WTC11 (cell line): ENCODE measurements around the gene ALX4. TPM values are rescaled to one million over a fixed set of nuclear protein-coding genes. Genes with fewer than 3 reads are reported as not detected.

Experiments used
- ATAC-seq: fragments of 200-7000 bp; cut with Tn5 transposase; 2 replicates; pipeline ENCODE4 v1.10.0; 2021; ENCODE audit warnings: mild to moderate bottlenecking, moderate library complexity
- CTCF ChIA-PET: fragments of 300-600 bp; sonication (Branson Sonifier 250); formaldehyde crosslinking; loops from one replicate; lab custom pipeline; 2021; ENCODE audit warnings: antibody characterized with exemption; lab: Charles Lee
- POLR2A ChIA-PET: fragments of 350-600 bp; sonication (Branson Sonifier 250); formaldehyde crosslinking; loops from one replicate; lab custom pipeline; 2021; ENCODE audit warnings: antibody characterized with exemption; lab: Charles Lee
- DNase-seq: peaks from one replicate; pipeline ENCODE4 v3.0.0; 2021; ENCODE audit warnings: low spot score
- H3K27ac Mint-ChIP-seq: 2 replicates; pipeline ENCODE4 v1.8.0; 2021; ENCODE audit warnings: mixed read lengths
- H3K27me3 Mint-ChIP-seq: 2 replicates; pipeline ENCODE4 v1.8.0; 2021; ENCODE audit warnings: low read depth, mild to moderate bottlenecking, moderate library complexity, mixed read lengths
- H3K36me3 Mint-ChIP-seq: 2 replicates; pipeline ENCODE4 v1.8.0; 2021; ENCODE audit warnings: mixed read lengths
- H3K4me1 Mint-ChIP-seq: 2 replicates; pipeline ENCODE4 v1.8.0; 2022; ENCODE audit warnings: mixed read lengths
- H3K4me3 Mint-ChIP-seq: 2 replicates; pipeline ENCODE4 v1.8.0; 2021; ENCODE audit warnings: mild to moderate bottlenecking, moderate library complexity, mixed read lengths
- H3K9me3 Mint-ChIP-seq: 2 replicates; pipeline ENCODE4 v1.8.0; 2021; ENCODE audit warnings: mixed read lengths
- CREM ChIP-seq: sonication (generic); formaldehyde crosslinking; IDR thresholded peaks from 2 replicates; pipeline ENCODE4 v1.8.1; 2022; ENCODE audit warnings: mild to moderate bottlenecking, missing genetic modification reagents, moderate library complexity
- NR1H2 ChIP-seq: sonication (generic); formaldehyde crosslinking; IDR thresholded peaks from 2 replicates; pipeline ENCODE4 v1.9.0; 2021; ENCODE audit warnings: mild to moderate bottlenecking, moderate library complexity, missing genetic modification reagents
- RELA ChIP-seq: sonication (generic); formaldehyde crosslinking; IDR thresholded peaks from 2 replicates; pipeline ENCODE4 v1.8.1; 2022; ENCODE audit warnings: missing genetic modification reagents, mild to moderate bottlenecking, borderline replicate concordance
- TP53 ChIP-seq: sonication (generic); formaldehyde crosslinking; IDR thresholded peaks from 2 replicates; pipeline ENCODE4 v1.8.1; 2023; ENCODE audit warnings: mild to moderate bottlenecking, missing genetic modification reagents
- ZNF138 ChIP-seq: sonication (generic); formaldehyde crosslinking; conservative IDR thresholded peaks from 2 replicates; pipeline ENCODE4 v1.8.1; 2022; ENCODE audit warnings: mild to moderate bottlenecking, moderate library complexity, missing genetic modification reagents
- ZNF396 ChIP-seq: fragments of 250-450 bp; sonication (Bioruptor Pico); IDR thresholded peaks from 2 replicates; pipeline ENCODE4 v1.8.0; 2021; ENCODE audit warnings: mild to moderate bottlenecking, moderate library complexity, borderline replicate concordance
- total RNA-seq: library from RNA; stranded (reverse); gene quantifications from 3 replicates; pipeline ENCODE4 v1.2.3, GENCODE V29; 2021
- TF ChIP-seq, protein P1 (sequence below): fragments of 250-450 bp; sonication (Bioruptor Pico); IDR thresholded peaks from 2 replicates; pipeline ENCODE4 v1.9.0; 2021; ENCODE audit warnings: mild to moderate bottlenecking
- TF ChIP-seq, protein P2 (sequence below): sonication (generic); formaldehyde crosslinking; IDR thresholded peaks from 2 replicates; pipeline ENCODE4 v1.8.1; 2023; ENCODE audit warnings: mild to moderate bottlenecking, missing genetic modification reagents
- TF ChIP-seq, protein P3 (sequence below): sonication (generic); formaldehyde crosslinking; conservative IDR thresholded peaks from 2 replicates; pipeline ENCODE4 v1.8.1; 2023; ENCODE audit warnings: mild to moderate bottlenecking, low read depth, missing genetic modification reagents, moderate library complexity
- TF ChIP-seq, protein P4 (sequence below): fragments of 250-450 bp; sonication (Bioruptor Pico); IDR thresholded peaks from 2 replicates; pipeline ENCODE4 v1.9.0; 2021; ENCODE audit warnings: moderate library complexity, mild to moderate bottlenecking, inconsistent platforms, borderline replicate concordance
- TF ChIP-seq, protein P5 (sequence below): sonication (generic); formaldehyde crosslinking; IDR thresholded peaks from 2 replicates; pipeline ENCODE4 v1.8.1; 2023; ENCODE audit warnings: mild to moderate bottlenecking, missing genetic modification reagents
- TF ChIP-seq, protein P6 (sequence below): sonication (generic); formaldehyde crosslinking; IDR thresholded peaks from 2 replicates; pipeline ENCODE4 v1.8.1; 2022; ENCODE audit warnings: low read depth, mild to moderate bottlenecking, moderate library complexity, missing genetic modification reagents, borderline replicate concordance
- TF ChIP-seq, protein P7 (sequence below): sonication (generic); formaldehyde crosslinking; IDR thresholded peaks from 2 replicates; pipeline ENCODE4 v1.8.1; 2023; ENCODE audit warnings: mild to moderate bottlenecking, missing genetic modification reagents, borderline replicate concordance
- TF ChIP-seq, protein P8 (sequence below): fragments of 250-450 bp; sonication (Bioruptor Pico); conservative IDR thresholded peaks from 2 replicates; pipeline ENCODE4 v1.9.0; 2021; ENCODE audit warnings: mild to moderate bottlenecking
- TF ChIP-seq, protein P9 (sequence below): sonication (generic); formaldehyde crosslinking; IDR thresholded peaks from 2 replicates; pipeline ENCODE4 v1.8.0; 2022; ENCODE audit warnings: mild to moderate bottlenecking, missing genetic modification reagents

ALX4 gene
- total RNA-seq, 1 experiment from 2014 or later, result not detected

DNA sequence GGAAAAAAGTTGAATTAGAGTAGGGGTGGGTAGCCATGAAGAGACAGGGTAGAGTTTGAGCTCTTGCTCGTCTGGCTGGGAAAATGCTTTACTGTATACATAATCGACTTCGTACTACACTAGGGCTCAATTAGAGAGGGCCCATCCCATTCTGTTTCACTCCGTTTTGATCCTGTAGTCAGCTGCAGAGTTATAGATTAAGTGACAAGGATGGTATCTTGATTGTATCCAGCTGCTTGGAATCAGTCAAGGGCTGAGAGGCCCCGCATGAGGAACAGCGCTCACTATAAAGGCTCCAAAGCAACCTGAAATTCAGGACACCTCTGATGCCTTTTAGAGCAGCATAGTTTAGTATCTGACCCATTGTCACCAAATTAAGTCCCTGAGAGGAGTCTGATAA lies 81.6 kb downstream of the ALX4 start (continued):
- TF ChIP-seq RELA (no peak), ZNF138 (CRISPR knock-in tag) (no peak), ZNF396 (CRISPR knock-in tag) (no peak)
- TF ChIP-seq, all 79 proteins: peak for 0

DNA sequence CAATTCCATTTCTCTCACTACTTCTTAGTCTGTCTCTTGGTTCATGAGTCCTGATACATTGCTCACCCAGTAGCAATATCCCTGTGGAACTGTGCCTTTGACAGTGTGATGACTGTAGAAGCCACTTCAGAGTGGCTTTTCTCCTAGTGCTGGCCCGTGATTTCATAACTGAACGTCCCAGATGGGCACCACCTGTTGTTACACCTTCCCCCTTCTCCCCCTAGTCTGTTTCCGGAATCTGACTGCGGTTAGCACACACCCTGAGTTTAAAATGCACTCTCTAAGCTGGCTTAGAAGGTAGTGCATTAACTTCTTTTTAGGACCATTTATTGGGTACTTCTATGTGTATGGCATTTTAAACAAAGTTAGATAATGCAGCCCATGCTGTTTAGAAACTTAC lies 83.0 kb downstream of the ALX4 start:
- no peaks in the 10 kb centered on the region; the same call in 1 of the 2 replicates for H3K4me1 Mint-ChIP-seq
- H3K4me3 Mint-ChIP-seq, result no peak overlapping the region
- no peaks in the 10 kb centered on the region for H3K36me3 Mint-ChIP-seq
- no peak for ATAC-seq
- ChIA-PET POLR2A (no interaction called here), CTCF (interaction anchor here (1.0 to 1.2 kb wide), 3 partner anchors 9 to 133 kb away, joined by 3 read pairs; partner anchors contain the start of gene EXT2)
- no peak overlapping the region for H3K27ac Mint-ChIP-seq
- no peaks in the 10 kb centered on the region for H3K9me3 Mint-ChIP-seq
- no peak for DNase-seq
- no peaks in the 10 kb centered on the region for H3K27me3 Mint-ChIP-seq
- TF ChIP-seq, protein P1, sequence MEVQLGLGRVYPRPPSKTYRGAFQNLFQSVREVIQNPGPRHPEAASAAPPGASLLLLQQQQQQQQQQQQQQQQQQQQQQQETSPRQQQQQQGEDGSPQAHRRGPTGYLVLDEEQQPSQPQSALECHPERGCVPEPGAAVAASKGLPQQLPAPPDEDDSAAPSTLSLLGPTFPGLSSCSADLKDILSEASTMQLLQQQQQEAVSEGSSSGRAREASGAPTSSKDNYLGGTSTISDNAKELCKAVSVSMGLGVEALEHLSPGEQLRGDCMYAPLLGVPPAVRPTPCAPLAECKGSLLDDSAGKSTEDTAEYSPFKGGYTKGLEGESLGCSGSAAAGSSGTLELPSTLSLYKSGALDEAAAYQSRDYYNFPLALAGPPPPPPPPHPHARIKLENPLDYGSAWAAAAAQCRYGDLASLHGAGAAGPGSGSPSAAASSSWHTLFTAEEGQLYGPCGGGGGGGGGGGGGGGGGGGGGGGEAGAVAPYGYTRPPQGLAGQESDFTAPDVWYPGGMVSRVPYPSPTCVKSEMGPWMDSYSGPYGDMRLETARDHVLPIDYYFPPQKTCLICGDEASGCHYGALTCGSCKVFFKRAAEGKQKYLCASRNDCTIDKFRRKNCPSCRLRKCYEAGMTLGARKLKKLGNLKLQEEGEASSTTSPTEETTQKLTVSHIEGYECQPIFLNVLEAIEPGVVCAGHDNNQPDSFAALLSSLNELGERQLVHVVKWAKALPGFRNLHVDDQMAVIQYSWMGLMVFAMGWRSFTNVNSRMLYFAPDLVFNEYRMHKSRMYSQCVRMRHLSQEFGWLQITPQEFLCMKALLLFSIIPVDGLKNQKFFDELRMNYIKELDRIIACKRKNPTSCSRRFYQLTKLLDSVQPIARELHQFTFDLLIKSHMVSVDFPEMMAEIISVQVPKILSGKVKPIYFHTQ (CRISPR knock-in tag), result no peak
- TF ChIP-seq, protein P2, sequence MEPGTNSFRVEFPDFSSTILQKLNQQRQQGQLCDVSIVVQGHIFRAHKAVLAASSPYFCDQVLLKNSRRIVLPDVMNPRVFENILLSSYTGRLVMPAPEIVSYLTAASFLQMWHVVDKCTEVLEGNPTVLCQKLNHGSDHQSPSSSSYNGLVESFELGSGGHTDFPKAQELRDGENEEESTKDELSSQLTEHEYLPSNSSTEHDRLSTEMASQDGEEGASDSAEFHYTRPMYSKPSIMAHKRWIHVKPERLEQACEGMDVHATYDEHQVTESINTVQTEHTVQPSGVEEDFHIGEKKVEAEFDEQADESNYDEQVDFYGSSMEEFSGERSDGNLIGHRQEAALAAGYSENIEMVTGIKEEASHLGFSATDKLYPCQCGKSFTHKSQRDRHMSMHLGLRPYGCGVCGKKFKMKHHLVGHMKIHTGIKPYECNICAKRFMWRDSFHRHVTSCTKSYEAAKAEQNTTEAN (CRISPR knock-in tag), result no peak
- TF ChIP-seq, protein P3, sequence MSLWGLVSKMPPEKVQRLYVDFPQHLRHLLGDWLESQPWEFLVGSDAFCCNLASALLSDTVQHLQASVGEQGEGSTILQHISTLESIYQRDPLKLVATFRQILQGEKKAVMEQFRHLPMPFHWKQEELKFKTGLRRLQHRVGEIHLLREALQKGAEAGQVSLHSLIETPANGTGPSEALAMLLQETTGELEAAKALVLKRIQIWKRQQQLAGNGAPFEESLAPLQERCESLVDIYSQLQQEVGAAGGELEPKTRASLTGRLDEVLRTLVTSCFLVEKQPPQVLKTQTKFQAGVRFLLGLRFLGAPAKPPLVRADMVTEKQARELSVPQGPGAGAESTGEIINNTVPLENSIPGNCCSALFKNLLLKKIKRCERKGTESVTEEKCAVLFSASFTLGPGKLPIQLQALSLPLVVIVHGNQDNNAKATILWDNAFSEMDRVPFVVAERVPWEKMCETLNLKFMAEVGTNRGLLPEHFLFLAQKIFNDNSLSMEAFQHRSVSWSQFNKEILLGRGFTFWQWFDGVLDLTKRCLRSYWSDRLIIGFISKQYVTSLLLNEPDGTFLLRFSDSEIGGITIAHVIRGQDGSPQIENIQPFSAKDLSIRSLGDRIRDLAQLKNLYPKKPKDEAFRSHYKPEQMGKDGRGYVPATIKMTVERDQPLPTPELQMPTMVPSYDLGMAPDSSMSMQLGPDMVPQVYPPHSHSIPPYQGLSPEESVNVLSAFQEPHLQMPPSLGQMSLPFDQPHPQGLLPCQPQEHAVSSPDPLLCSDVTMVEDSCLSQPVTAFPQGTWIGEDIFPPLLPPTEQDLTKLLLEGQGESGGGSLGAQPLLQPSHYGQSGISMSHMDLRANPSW (CRISPR knock-in tag), result no peak
- no peak for TF ChIP-seq TP53
- TF ChIP-seq, protein P4, sequence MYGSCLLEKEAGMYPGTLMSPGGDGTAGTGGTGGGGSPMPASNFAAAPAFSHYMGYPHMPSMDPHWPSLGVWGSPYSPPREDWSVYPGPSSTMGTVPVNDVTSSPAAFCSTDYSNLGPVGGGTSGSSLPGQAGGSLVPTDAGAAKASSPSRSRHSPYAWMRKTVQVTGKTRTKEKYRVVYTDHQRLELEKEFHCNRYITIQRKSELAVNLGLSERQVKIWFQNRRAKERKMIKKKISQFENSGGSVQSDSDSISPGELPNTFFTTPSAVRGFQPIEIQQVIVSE (CRISPR knock-in tag), result no peak
- TF ChIP-seq, protein P5, sequence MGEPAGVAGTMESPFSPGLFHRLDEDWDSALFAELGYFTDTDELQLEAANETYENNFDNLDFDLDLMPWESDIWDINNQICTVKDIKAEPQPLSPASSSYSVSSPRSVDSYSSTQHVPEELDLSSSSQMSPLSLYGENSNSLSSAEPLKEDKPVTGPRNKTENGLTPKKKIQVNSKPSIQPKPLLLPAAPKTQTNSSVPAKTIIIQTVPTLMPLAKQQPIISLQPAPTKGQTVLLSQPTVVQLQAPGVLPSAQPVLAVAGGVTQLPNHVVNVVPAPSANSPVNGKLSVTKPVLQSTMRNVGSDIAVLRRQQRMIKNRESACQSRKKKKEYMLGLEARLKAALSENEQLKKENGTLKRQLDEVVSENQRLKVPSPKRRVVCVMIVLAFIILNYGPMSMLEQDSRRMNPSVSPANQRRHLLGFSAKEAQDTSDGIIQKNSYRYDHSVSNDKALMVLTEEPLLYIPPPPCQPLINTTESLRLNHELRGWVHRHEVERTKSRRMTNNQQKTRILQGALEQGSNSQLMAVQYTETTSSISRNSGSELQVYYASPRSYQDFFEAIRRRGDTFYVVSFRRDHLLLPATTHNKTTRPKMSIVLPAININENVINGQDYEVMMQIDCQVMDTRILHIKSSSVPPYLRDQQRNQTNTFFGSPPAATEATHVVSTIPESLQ (CRISPR knock-in tag), result no peak
- TF ChIP-seq, protein P6, sequence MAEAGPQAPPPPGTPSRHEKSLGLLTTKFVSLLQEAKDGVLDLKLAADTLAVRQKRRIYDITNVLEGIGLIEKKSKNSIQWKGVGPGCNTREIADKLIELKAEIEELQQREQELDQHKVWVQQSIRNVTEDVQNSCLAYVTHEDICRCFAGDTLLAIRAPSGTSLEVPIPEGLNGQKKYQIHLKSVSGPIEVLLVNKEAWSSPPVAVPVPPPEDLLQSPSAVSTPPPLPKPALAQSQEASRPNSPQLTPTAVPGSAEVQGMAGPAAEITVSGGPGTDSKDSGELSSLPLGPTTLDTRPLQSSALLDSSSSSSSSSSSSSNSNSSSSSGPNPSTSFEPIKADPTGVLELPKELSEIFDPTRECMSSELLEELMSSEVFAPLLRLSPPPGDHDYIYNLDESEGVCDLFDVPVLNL, result no peak
- TF ChIP-seq, protein P7, sequence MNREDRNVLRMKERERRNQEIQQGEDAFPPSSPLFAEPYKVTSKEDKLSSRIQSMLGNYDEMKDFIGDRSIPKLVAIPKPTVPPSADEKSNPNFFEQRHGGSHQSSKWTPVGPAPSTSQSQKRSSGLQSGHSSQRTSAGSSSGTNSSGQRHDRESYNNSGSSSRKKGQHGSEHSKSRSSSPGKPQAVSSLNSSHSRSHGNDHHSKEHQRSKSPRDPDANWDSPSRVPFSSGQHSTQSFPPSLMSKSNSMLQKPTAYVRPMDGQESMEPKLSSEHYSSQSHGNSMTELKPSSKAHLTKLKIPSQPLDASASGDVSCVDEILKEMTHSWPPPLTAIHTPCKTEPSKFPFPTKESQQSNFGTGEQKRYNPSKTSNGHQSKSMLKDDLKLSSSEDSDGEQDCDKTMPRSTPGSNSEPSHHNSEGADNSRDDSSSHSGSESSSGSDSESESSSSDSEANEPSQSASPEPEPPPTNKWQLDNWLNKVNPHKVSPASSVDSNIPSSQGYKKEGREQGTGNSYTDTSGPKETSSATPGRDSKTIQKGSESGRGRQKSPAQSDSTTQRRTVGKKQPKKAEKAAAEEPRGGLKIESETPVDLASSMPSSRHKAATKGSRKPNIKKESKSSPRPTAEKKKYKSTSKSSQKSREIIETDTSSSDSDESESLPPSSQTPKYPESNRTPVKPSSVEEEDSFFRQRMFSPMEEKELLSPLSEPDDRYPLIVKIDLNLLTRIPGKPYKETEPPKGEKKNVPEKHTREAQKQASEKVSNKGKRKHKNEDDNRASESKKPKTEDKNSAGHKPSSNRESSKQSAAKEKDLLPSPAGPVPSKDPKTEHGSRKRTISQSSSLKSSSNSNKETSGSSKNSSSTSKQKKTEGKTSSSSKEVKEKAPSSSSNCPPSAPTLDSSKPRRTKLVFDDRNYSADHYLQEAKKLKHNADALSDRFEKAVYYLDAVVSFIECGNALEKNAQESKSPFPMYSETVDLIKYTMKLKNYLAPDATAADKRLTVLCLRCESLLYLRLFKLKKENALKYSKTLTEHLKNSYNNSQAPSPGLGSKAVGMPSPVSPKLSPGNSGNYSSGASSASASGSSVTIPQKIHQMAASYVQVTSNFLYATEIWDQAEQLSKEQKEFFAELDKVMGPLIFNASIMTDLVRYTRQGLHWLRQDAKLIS (CRISPR knock-in tag), result no peak
- no peak for TF ChIP-seq NR1H2
- TF ChIP-seq, protein P8, sequence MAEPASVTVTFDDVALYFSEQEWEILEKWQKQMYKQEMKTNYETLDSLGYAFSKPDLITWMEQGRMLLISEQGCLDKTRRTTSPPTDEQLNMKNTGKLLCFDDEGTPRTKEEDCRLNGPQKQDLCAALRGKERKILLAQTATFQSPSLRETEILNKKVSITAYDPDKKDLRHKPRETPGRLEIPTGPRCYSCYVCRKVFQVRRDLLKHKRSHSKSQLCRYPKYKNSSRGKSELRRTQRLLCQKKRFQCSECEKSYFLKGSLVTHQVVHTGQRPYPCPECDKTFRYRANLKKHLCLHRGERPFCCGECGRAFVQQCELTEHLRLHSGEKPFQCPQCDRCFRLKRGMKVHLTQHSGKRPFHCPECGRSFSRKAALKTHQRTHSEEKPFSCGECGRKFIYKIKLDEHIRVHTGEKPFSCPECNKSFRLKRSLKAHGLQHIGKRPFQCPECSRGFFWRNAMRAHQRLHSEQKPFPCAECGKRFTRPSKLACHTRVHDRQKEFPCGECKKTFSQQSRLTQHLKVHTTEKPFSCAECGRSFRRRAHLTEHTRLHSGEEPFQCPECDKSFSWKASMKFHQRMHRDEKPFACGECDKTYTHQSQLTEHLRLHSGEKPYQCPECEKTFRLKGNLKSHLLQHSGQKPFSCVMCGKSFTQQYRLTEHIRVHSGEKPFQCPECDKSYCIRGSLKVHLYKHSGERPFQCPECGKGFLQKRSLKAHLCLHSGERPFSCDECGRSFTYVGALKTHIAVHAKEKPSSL, result no peak
- TF ChIP-seq CREM, result no peak
- TF ChIP-seq, protein P9, sequence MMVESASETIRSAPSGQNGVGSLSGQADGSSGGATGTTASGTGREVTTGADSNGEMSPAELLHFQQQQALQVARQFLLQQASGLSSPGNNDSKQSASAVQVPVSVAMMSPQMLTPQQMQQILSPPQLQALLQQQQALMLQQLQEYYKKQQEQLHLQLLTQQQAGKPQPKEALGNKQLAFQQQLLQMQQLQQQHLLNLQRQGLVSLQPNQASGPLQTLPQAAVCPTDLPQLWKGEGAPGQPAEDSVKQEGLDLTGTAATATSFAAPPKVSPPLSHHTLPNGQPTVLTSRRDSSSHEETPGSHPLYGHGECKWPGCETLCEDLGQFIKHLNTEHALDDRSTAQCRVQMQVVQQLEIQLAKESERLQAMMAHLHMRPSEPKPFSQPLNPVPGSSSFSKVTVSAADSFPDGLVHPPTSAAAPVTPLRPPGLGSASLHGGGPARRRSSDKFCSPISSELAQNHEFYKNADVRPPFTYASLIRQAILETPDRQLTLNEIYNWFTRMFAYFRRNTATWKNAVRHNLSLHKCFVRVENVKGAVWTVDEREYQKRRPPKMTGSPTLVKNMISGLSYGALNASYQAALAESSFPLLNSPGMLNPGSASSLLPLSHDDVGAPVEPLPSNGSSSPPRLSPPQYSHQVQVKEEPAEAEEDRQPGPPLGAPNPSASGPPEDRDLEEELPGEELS, result no peak
